ENCODE measurements around the gene NCR3LG1.

NCR3LG1 gene

GRCh38 chr11:17375547-17375946 is 23.9 kb downstream of the NCR3LG1 start:
- no peak for DNase-seq

GRCh38 chr11:17376493-17376892 is 24.9 kb downstream of the NCR3LG1 start:
- DNase-seq, result no peak

- DNase-seq, result no peak
Observed at GRCh38 chr11:17378655-17379054, 27.1 kb downstream of the NCR3LG1 start.

- DNase-seq, result no peak
Observed at GRCh38 chr11:17379383-17380180, 28.0 kb downstream of the NCR3LG1 start.

- no peak for DNase-seq
Observed at GRCh38 chr11:17381156-17381555, 29.6 kb downstream of the NCR3LG1 start.

GRCh38 chr11:17382046-17382728 is 30.6 kb downstream of the NCR3LG1 start:
- DNase-seq, result no peak

- no peak for DNase-seq
Observed at GRCh38 chr11:17383461-17383860, 31.9 kb downstream of the NCR3LG1 start.

GRCh38 chr11:17384002-17384511 is 32.5 kb downstream of the NCR3LG1 start:
- peak; percentile 77 for DNase-seq

- no peak for DNase-seq
Observed at GRCh38 chr11:17385492-17385891, 33.9 kb downstream of the NCR3LG1 start.

GRCh38 chr11:17385926-17386325 is 34.3 kb downstream of the NCR3LG1 start:
- no peak for DNase-seq

- no peak for DNase-seq
Observed at GRCh38 chr11:17386331-17387084, 34.9 kb downstream of the NCR3LG1 start.

- no peak for DNase-seq
Observed at GRCh38 chr11:17387254-17387653, 35.7 kb downstream of the NCR3LG1 start.

GRCh38 chr11:17387811-17388210 is 36.2 kb downstream of the NCR3LG1 start:
- DNase-seq, result no peak

GRCh38 chr11:17388609-17389210 is 37.1 kb downstream of the NCR3LG1 start, which contains the start of gene KCNJ11:
Gene KCNJ11 (minus strand): TSS chr11:17388659. CDS start chr11:17388091, 568 bp downstream.
- DNase-seq, result peak; percentile 52

- peak; percentile 88 for DNase-seq
Observed at GRCh38 chr11:17389211-17389956, 37.8 kb downstream of the NCR3LG1 start.

GRCh38 chr11:17389957-17390649 is 38.5 kb downstream of the NCR3LG1 start:
- DNase-seq, result no peak

GRCh38 chr11:17391493-17392355 is 40.1 kb downstream of the NCR3LG1 start:
- DNase-seq, result peak; percentile 84

- DNase-seq, result no peak
Observed at GRCh38 chr11:17392872-17393271, 41.3 kb downstream of the NCR3LG1 start.

GRCh38 chr11:17393472-17393871 is 41.9 kb downstream of the NCR3LG1 start:
- no peak for DNase-seq

GRCh38 chr11:17394743-17395390 is 43.3 kb downstream of the NCR3LG1 start:
- DNase-seq, result no peak

All from NCI-H1105 treated with DMSO at 0.1 percent for 48 hours (cell line).